Upper lobe of left lung (tissue), 6 donors: ENCODE data around the gene TSPAN5. TPM values are rescaled to one million over a fixed set of nuclear protein-coding genes. Genes with fewer than 3 reads are reported as not detected.
"Not testable (repeated sequence)": the region's sequence is repeated elsewhere in the genome, so short reads cannot be mapped to it uniquely, and the experiment has no call there.

Experiments used
- ATAC-seq, 2 donors: fragments of 200-7000 bp; cut with Tn5 transposase; one replicate each; pipeline ENCODE4 v1.9.1; 2022; ENCODE audit warnings: mild to moderate bottlenecking in 2 of 2, moderate library complexity in 2 of 2; ENCODE audit not compliant: low FRiP score in 2 of 2
- DNase-seq, 2 donors: peaks; one replicate each; pipeline ENCODE4 v3.0.0-alpha.2; 2019 to 2020
- H3K27ac ChIP-seq, 4 donors: fragments of 200-600 bp; sonication (generic); one replicate each; pipeline ENCODE4 v1.5.1; 2016 to 2019
- H3K27me3 ChIP-seq, 4 donors: fragments of 200-600 bp; sonication (generic); one replicate each; pipeline ENCODE4 v1.5.1; 2017 to 2019
- H3K36me3 ChIP-seq, 4 donors: fragments of 200-600 bp; sonication (generic); one replicate each; pipeline ENCODE4 v1.5.1; 2016 to 2019
- H3K4me1 ChIP-seq, 4 donors: fragments of 200-600 bp; sonication (generic); one replicate each; pipeline ENCODE4 v1.5.1; 2018 to 2019
- H3K4me3 ChIP-seq, 4 donors: fragments of 200-600 bp; sonication (generic); one replicate each; pipeline ENCODE4 v1.5.1; 2017 to 2019; ENCODE audit warnings: mild to moderate bottlenecking in 2 of 4, moderate library complexity in 1 of 4
- H3K9me3 ChIP-seq, 4 donors: fragments of 200-600 bp; sonication (generic); one replicate each; pipeline ENCODE4 v1.5.1; 2018 to 2019
- EP300 ChIP-seq, 4 donors: sonication (generic); formaldehyde crosslinking; IDR thresholded peaks; one replicate each; pipeline ENCODE4 v1.5.1; 2017; ENCODE audit warnings: antibody characterized with exemption in 4 of 4, control low read depth in 2 of 4
- POLR2A ChIP-seq, 4 donors: fragments of 450-650 bp; IDR thresholded peaks; one replicate each; pipeline ENCODE4 v1.5.1; 2016 to 2017; ENCODE audit warnings: antibody characterized with exemption in 4 of 4, mild to moderate bottlenecking in 2 of 4
- POLR2AphosphoS5 ChIP-seq, 2 donors: sonication (generic); formaldehyde crosslinking; IDR thresholded peaks; one replicate each; pipeline ENCODE4 v1.5.1; 2017; ENCODE audit warnings: antibody characterized with exemption in 2 of 2
- WGBS, 2 donors: methylation state at CpG; one replicate each; pipeline ENCODE4 v1.1.5; 2017 to 2018; 5-methylcytosine and 5-hydroxymethylcytosine counted together
- total RNA-seq, 6 donors: library from RNA; depleted of rRNA in 4 of 6; stranded (reverse); fragments of >200 nt in 4 of 6; gene quantifications; one replicate each; pipeline versions ENCODE4 v1.1.0 to v1.2.1, GENCODE V29; 2016 to 2021
- TF ChIP-seq, protein P1 (sequence below), 6 experiments: fragments of 450-650 bp in 4 of 6; fragments of 200-600 bp in 2 of 6; sonication (generic) in 2 of 6; IDR thresholded peaks; one replicate each; pipeline ENCODE4 v1.5.1; 2016 to 2019; ENCODE audit warnings: antibody characterized with exemption in 6 of 6
- donor health status: DM: no; HTN: no; CAD: no; lungs with moderate emphysema.
- donor health status: DM: no; HTN: yes; CAD: no; lungs with severe emphysema.

Gene TSPAN5
- total RNA-seq, 6 donors from 2014 or later: 3.1 to 12.5 (median 7.2) TPM

DNA sequence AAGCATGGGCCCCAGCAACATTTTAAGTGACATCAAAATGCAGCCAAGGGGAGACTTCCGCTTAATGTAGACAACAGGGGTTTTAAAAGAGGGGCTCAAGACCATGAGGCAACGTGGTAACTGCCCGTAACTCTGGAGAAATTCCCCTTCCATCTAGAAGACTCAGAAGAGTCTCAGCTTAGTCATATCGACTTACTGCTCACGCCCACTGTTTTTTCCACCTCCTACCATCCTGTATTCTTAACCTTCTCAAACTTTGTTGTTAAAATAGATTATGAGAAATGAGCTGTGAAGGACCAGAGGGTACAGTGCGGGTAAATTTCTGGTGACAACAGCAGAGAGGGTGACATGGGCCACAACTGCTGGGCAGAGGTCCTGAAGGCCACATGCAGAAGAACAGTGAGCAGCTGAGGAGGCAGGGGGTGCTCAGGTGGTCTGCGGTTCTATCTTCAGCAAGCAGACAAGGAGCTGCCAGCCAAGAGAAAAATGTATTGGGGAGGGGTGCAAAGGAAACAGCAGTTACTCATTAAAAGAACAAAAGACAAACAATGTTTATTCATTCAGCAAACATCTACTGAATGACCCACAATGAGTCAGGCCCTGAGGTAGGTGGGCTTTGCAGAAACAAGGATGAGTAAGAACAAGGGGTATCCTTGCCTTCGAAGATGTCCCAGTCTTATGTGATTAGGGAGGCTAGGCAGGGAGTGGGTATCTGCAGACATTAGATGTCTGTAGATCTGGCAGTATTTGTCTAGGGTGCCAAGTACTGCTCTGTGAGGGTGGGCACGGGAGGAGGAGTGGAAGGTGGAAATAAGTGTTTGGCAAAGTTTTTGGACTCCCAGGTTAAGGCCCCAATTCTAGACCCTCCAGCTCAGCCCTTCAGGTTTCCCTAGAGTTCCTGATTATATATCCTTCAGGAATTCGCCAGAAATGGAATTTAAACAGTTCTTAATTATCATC, 175.3 kb downstream of the TSPAN5 start:
- WGBS, 2 donors: 82 to 87% methylated on average over 10 of the region's 10 CpGs
- no peaks in the 10 kb centered on the region for H3K27me3 ChIP-seq
- H3K4me3 ChIP-seq: no peak overlapping the region
- H3K4me1 ChIP-seq: no peaks in the 10 kb centered on the region
- H3K9me3 ChIP-seq: no peaks in the 10 kb centered on the region
- TF ChIP-seq EP300 (IDR thresholded peaks at IDR 0.05): no peak
- H3K36me3 ChIP-seq: no peaks in the 10 kb centered on the region
- H3K27ac ChIP-seq: no peak overlapping the region
- ATAC-seq (no peak), DNase-seq (no peak)

DNA sequence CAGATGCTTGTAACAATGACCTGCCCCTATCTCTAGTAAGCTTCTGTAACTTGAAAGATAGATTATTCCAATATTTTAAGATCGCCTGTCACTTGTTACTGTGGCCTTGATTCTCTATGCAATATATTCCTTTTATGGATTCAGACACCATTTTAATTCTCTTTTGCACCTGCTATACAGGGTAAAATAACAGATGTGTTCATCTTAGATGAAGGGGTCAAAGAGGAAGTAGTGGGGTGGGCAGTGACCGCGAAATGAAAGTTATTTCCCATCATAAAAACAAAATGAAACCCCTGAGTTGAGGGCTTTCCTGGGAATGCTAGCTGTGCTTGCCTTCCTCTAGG, 175.9 kb downstream of the TSPAN5 start:
- TF ChIP-seq POLR2A (IDR thresholded peaks at IDR 0.05) (no peak), POLR2AphosphoS5 (IDR thresholded peaks at IDR 0.05) (no peak), EP300 (IDR thresholded peaks at IDR 0.05) (no peak)
- TF ChIP-seq, protein P1, sequence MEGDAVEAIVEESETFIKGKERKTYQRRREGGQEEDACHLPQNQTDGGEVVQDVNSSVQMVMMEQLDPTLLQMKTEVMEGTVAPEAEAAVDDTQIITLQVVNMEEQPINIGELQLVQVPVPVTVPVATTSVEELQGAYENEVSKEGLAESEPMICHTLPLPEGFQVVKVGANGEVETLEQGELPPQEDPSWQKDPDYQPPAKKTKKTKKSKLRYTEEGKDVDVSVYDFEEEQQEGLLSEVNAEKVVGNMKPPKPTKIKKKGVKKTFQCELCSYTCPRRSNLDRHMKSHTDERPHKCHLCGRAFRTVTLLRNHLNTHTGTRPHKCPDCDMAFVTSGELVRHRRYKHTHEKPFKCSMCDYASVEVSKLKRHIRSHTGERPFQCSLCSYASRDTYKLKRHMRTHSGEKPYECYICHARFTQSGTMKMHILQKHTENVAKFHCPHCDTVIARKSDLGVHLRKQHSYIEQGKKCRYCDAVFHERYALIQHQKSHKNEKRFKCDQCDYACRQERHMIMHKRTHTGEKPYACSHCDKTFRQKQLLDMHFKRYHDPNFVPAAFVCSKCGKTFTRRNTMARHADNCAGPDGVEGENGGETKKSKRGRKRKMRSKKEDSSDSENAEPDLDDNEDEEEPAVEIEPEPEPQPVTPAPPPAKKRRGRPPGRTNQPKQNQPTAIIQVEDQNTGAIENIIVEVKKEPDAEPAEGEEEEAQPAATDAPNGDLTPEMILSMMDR (IDR thresholded peaks at IDR 0.05): no peak
- DNase-seq: no peak
- H3K4me3 ChIP-seq: no peak overlapping the region
- H3K27me3 ChIP-seq: no peaks in the 10 kb centered on the region
- H3K4me1 ChIP-seq: no peaks in the 10 kb centered on the region
- no peaks in the 10 kb centered on the region for H3K36me3 ChIP-seq
- ATAC-seq: no peak
- 85 to 91% methylated on average over 3 of the region's 3 CpGs for WGBS, 2 donors
- no peak overlapping the region for H3K27ac ChIP-seq
- no peaks in the 10 kb centered on the region for H3K9me3 ChIP-seq

DNA sequence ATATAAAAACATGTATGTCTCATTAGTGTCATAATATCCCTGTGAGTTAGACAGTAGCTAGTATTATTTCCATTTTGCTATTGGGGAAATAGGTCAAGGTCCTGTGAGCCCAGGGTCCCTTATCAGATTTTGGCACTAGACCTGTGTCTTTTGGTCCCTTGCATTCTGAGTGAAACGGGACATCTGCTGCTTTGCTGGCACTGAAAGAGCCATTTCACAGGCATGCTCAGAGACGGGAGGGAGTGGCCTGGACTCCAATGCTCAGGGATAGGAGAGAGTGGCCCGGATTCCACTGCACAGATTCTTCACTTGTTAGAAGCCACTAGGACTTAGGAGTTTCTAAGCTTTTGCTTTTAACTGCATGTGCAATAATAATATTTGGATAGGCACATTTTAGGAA, 177.2 kb downstream of the TSPAN5 start:
- DNase-seq (no peak), ATAC-seq (peak in 1 of 2 donors; percentile 24)
- H3K4me1 ChIP-seq: no peaks in the 10 kb centered on the region
- no peaks in the 10 kb centered on the region for H3K27me3 ChIP-seq
- TF ChIP-seq EP300 (IDR thresholded peaks at IDR 0.05) (no peak), POLR2AphosphoS5 (IDR thresholded peaks at IDR 0.05) (no peak), POLR2A (IDR thresholded peaks at IDR 0.05) (no peak)
- TF ChIP-seq, protein P1 (IDR thresholded peaks at IDR 0.05): no peak
- H3K9me3 ChIP-seq: no peaks in the 10 kb centered on the region
- H3K27ac ChIP-seq: no peak overlapping the region
- H3K4me3 ChIP-seq: no peak overlapping the region
- WGBS, 2 donors: 82 to 90% methylated on average over 3 of the region's 3 CpGs
- no peaks in the 10 kb centered on the region for H3K36me3 ChIP-seq

DNA sequence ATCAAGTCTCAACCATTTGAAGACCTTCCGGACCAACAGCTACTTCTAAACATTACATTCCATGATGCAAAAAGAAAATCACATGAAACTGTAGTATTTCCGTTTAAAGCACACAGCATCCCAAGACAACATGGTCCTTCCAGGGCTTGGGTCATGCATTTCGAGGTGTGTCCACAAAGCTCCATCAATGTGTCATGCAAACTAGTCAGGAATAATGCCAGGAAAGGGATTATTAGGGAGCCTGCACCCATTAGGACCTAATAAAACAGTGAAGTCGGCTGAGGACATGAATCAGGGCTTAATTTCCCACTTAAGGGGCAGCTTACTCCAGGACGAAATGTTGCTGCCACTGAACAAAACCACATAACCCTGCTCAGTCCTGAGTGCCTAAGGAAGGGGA, 177.9 kb downstream of the TSPAN5 start:
- ATAC-seq: no peak
- WGBS, 2 donors: 86 to 90% methylated on average over 5 of the region's 5 CpGs

DNA sequence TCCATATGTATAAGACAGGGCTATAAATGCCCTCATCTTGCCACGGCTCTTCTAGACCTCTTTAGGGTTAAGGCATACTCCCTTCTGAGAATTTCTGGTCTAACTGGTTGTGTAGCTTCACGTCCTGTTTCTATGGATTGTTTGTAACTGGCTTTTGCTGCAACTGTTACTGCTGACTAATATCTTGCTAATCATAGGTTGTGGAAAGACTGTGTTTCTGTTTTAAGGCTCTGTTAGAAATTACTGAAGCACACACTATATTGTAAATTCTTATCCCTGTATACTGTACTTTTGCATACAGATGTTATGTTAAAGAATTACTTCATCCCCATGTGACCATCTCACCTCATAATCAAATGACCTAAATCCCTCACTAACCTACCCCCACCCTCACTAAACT, 178.8 kb downstream of the TSPAN5 start:
- H3K27ac ChIP-seq, DNase-seq, H3K36me3 ChIP-seq, H3K27me3 ChIP-seq, H3K4me3 ChIP-seq, H3K4me1 ChIP-seq, H3K9me3 ChIP-seq, ATAC-seq: not testable (repeated sequence)
- 61 to 88% methylated on average over 2 of the region's 2 CpGs for WGBS, 2 donors

More for the DNA sequence above, 177.9 kb downstream of the TSPAN5 start:
- no peak for DNase-seq
- Histone ChIP-seq H3K36me3 (no peaks in the 10 kb centered on the region), H3K27ac (no peak overlapping the region), H3K4me1 (no peaks in the 10 kb centered on the region), H3K27me3 (no peaks in the 10 kb centered on the region), H3K4me3 (no peak overlapping the region), H3K9me3 (no peaks in the 10 kb centered on the region)
- TF ChIP-seq, protein P1 (IDR thresholded peaks at IDR 0.05): no peak
- no peak for TF ChIP-seq POLR2A (IDR thresholded peaks at IDR 0.05)
- no peak for TF ChIP-seq EP300 (IDR thresholded peaks at IDR 0.05)

DNA sequence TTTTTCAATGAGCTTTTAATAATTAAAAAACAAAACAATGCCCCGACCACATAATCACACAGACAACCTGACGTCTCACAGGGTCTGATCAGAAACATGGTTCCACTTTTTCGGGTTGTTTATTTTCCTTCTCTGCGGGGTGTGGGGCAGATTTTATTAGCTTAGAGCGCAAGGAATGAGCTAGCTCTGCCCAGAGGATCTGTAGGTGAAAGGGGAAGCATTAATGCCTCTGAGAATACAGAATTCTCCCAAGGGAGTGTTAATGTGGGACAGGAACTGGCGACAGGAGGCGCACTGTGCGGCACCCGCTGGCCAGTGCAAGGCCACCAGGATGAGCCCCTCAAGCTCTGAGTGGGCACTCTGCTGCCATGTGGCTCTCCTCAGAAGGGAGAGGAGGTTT, 181.5 kb downstream of the TSPAN5 start:
- no peak for ATAC-seq
- no peak for DNase-seq
- H3K4me3 ChIP-seq: no peak overlapping the region
- TF ChIP-seq POLR2AphosphoS5 (IDR thresholded peaks at IDR 0.05): no peak
- TF ChIP-seq, protein P1 (IDR thresholded peaks at IDR 0.05): no peak
- no peak for TF ChIP-seq EP300 (IDR thresholded peaks at IDR 0.05)
- no peak for TF ChIP-seq POLR2A (IDR thresholded peaks at IDR 0.05)
- no peak overlapping the region for H3K27ac ChIP-seq
- no peaks in the 10 kb centered on the region for H3K27me3 ChIP-seq
- peaks cover 0 to 6% (median 0%) of the 10 kb centered on the region in 4 donors for H3K4me1 ChIP-seq
- WGBS, 2 donors: 94 to 98% methylated on average over 9 of the region's 9 CpGs
- no peaks in the 10 kb centered on the region for H3K36me3 ChIP-seq
- H3K9me3 ChIP-seq: no peaks in the 10 kb centered on the region
